Sigmoid colon (tissue), 3 donors: ENCODE data around the gene KIF1A.

ENCODE experiments used
- CTCF ChIP-seq, 4 experiments: fragments of 450-650 bp in 3 of 4; fragments of 200-600 bp in 1 of 4; IDR thresholded peaks; one replicate each; pipeline ENCODE4 v1.5.1; 2016 to 2019; ENCODE audit warnings: antibody characterized with exemption in 4 of 4, mild to moderate bottlenecking in 3 of 4, moderate library complexity in 2 of 4
- POLR2A ChIP-seq, 2 donors: fragments of 450-650 bp; IDR thresholded peaks; one replicate each; pipeline ENCODE4 v1.6.1; 2016; ENCODE audit warnings: antibody characterized with exemption in 2 of 2, mild to moderate bottlenecking in 2 of 2, moderate library complexity in 2 of 2

GRCh38 chr2:240806006-240806405, 14.0 kb downstream of the KIF1A start:
- TF ChIP-seq CTCF (IDR thresholded peaks at IDR 0.05) (no peak), POLR2A (IDR thresholded peaks at IDR 0.05) (no peak)
